Fibroblast of the aortic adventitia (primary cell): ENCODE data around the gene CEP164. TPM values are rescaled to one million over a fixed set of nuclear protein-coding genes. Genes with fewer than 3 reads are reported as not detected.

ENCODE experiments used
- DNase-seq: peaks from one replicate; pipeline ENCODE4 v3.0.0-alpha.2; 2010; ENCODE audit warnings: low read depth
- H3K4me3 ChIP-seq: 2 replicates; pipeline ENCODE4 v1.5.1; 2011; ENCODE audit warnings: low read depth, mild to moderate bottlenecking, control low read depth, low read length, moderate library complexity
- total RNA-seq: library from RNA; depleted of rRNA; stranded (reverse); fragments of >200 nt; gene quantifications from 2 replicates; pipeline ENCODE4 v1.2.3, GENCODE V29; 2012; ENCODE audit warnings: low replicate concordance
- TF ChIP-seq, protein P1 (sequence below): IDR thresholded peaks from 2 replicates; pipeline ENCODE4 v1.5.1; 2011; ENCODE audit warnings: mild to moderate bottlenecking, low read length, control low read depth, inconsistent platforms; ENCODE audit not compliant: insufficient read depth

Gene CEP164
- total RNA-seq, 1 donor = 38.5 TPM

GRCh38 chr11:117428186-117428855 is 100.7 kb downstream of the CEP164 start:
- TF ChIP-seq, protein P1, sequence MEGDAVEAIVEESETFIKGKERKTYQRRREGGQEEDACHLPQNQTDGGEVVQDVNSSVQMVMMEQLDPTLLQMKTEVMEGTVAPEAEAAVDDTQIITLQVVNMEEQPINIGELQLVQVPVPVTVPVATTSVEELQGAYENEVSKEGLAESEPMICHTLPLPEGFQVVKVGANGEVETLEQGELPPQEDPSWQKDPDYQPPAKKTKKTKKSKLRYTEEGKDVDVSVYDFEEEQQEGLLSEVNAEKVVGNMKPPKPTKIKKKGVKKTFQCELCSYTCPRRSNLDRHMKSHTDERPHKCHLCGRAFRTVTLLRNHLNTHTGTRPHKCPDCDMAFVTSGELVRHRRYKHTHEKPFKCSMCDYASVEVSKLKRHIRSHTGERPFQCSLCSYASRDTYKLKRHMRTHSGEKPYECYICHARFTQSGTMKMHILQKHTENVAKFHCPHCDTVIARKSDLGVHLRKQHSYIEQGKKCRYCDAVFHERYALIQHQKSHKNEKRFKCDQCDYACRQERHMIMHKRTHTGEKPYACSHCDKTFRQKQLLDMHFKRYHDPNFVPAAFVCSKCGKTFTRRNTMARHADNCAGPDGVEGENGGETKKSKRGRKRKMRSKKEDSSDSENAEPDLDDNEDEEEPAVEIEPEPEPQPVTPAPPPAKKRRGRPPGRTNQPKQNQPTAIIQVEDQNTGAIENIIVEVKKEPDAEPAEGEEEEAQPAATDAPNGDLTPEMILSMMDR = no peak
- no peak overlapping the region for H3K4me3 ChIP-seq
- no peak for DNase-seq

GRCh38 chr11:117428856-117429229 is 101.2 kb downstream of the CEP164 start:
- no peak overlapping the region for H3K4me3 ChIP-seq
- DNase-seq = no peak
- TF ChIP-seq, protein P1 = no peak

GRCh38 chr11:117430293-117430955 is 102.8 kb downstream of the CEP164 start:
- no peak overlapping the region for H3K4me3 ChIP-seq
- TF ChIP-seq, protein P1 = no peak
- DNase-seq = no peak

- no peak for DNase-seq
- TF ChIP-seq, protein P1 = no peak
- no peak overlapping the region for H3K4me3 ChIP-seq
These were observed 103.8 kb downstream of the CEP164 start for GRCh38 chr11:117431436-117431835.

DNA sequence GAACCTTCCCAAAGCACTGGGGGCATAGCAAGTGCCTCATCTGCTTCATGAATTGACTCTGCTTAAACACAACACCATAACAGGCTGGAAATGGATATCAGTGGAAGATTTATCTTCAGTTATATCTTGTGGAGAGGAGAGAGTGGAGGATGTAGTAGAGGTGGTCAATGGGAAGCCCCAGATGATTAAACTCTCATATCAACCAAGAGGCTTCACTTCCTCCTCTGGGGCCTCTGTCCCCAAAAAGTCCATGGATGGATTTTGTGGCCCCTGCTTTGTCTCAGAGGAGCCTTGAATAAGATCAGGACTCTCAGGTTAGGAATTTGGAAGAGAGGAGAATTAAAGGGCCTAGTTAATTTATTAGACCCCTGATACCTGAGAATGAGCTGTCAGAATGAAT is 106.1 kb downstream of the CEP164 start:
- no peak overlapping the region for H3K4me3 ChIP-seq
- DNase-seq = no peak
- TF ChIP-seq, protein P1 = no peak

DNA sequence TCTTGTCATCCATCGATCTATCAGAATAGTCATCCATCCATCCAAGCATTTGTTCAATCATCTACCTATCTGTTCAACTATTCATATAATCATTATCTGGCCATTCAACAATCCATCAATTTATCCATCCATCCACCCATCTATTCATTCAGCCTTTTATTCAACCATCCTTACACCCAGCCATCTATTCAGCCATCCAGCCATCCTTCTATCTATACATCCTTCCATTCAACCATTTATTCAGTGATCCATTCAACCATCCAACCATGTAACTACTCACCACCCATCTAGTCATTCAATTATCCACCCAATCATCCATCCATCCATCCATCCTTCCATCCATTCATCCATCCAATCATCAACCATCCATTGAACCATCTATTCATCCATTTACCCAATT is 106.8 kb downstream of the CEP164 start:
- TF ChIP-seq, protein P1 = no peak
- no peak overlapping the region for H3K4me3 ChIP-seq
- DNase-seq = no peak
